A549 (cell line): ENCODE measurements around the gene TAS2R8. TPM values are rescaled to one million over a fixed set of nuclear protein-coding genes. Genes with fewer than 3 reads are reported as not detected.

Experiments used
- ATAC-seq, 2 experiments: fragments of 200-7000 bp in 1 of 2; fragments of >200 bp in 1 of 2; cut with Nextera tagmentation in 1 of 2; cut with Tn5 transposase in 1 of 2; 3 replicates each; pipeline versions ENCODE4 v1.8.0 to v1.9.1; 2018 to 2020; ENCODE audit warnings: mild to moderate bottlenecking in 1 of 2, moderate library complexity in 1 of 2
- CTCF ChIA-PET: fragments of 300-600 bp; sonication (Branson Sonifier 250); formaldehyde crosslinking; extraction: SDS; loops from one replicate; lab custom pipeline; 2021; ENCODE audit warnings: antibody characterized with exemption, inconsistent platforms; lab: Yijun Ruan, JAX
- POLR2A ChIA-PET: fragments of 350-600 bp; formaldehyde crosslinking; extraction: SDS; loops from one replicate; lab custom pipeline; 2021; ENCODE audit warnings: antibody characterized with exemption, inconsistent platforms; lab: Yijun Ruan, JAX
- DNase-seq, 2 experiments: peaks; one replicate each; pipeline versions ENCODE4 v3.0.0 to v3.0.0-alpha.2; 2011 to 2016; ENCODE audit warnings: low read depth in 1 of 2, low spot score in 1 of 2
- FAIRE-seq: peaks from 2 replicates; lab custom pipeline; 2011; peaks lifted over from hg19 to GRCh38; lab: Jason Lieb, UNC
- H3K27ac ChIP-seq, 2 experiments: fragments of >200 bp; sonication (Bioruptor Twin); formaldehyde crosslinking; 3 replicates each; pipeline ENCODE4 v1.5.1; 2016 to 2017
- H3K4me1 ChIP-seq: fragments of >200 bp; sonication (Bioruptor Twin); formaldehyde crosslinking; 3 replicates; pipeline ENCODE4 v1.6.1; 2016
- H3K4me2 ChIP-seq: fragments of >200 bp; sonication (Bioruptor Twin); formaldehyde crosslinking; 3 replicates; pipeline ENCODE4 v1.6.1; 2016
- H3K4me3 ChIP-seq: fragments of >200 bp; sonication (Bioruptor Twin); formaldehyde crosslinking; 3 replicates; pipeline ENCODE4 v1.5.1; 2016
- H3K9me3 ChIP-seq: fragments of >200 bp; sonication (Bioruptor Twin); formaldehyde crosslinking; 3 replicates; pipeline ENCODE4 v1.6.1; 2016
- CBX2 ChIP-seq: fragments of 200-600 bp; sonication (generic); IDR thresholded peaks from 2 replicates; pipeline ENCODE4 v1.6.1; 2016; ENCODE audit warnings: low read depth, mild to moderate bottlenecking, borderline replicate concordance
- CEBPB ChIP-seq, 2 experiments: fragments of >200 bp in 1 of 2; sonication (Bioruptor Twin) in 1 of 2; formaldehyde crosslinking in 1 of 2; IDR thresholded peaks; 2 replicates each; pipeline ENCODE4 v1.6.1; 2012 to 2016
- ESRRA ChIP-seq: fragments of 150-350 bp; IDR thresholded peaks from 2 replicates; pipeline ENCODE4 v1.6.1; 2014; ENCODE audit warnings: mild to moderate bottlenecking, low read length, borderline replicate concordance
- FOSB ChIP-seq: fragments of 250-450 bp; sonication (Bioruptor Pico); IDR thresholded peaks from 2 replicates; pipeline ENCODE4 v1.5.0; 2020; ENCODE audit warnings: mild to moderate bottlenecking, moderate library complexity
- FOXS1 ChIP-seq: fragments of 250-450 bp; sonication (Bioruptor Pico); IDR thresholded peaks from 2 replicates; pipeline ENCODE4 v1.5.0; 2020; ENCODE audit warnings: mild to moderate bottlenecking, moderate library complexity
- GATA3 ChIP-seq: IDR thresholded peaks from 2 replicates; pipeline ENCODE4 v1.6.1; 2012; ENCODE audit warnings: borderline replicate concordance
- HDAC2 ChIP-seq: fragments of 200-600 bp; sonication (generic); IDR thresholded peaks from 2 replicates; pipeline ENCODE4 v1.6.1; 2016
- HOXA7 ChIP-seq: fragments of 250-450 bp; sonication (Bioruptor Pico); IDR thresholded peaks from 2 replicates; pipeline ENCODE4 v1.5.0; 2020; ENCODE audit warnings: mild to moderate bottlenecking, moderate library complexity
- HOXB13 ChIP-seq: fragments of 250-450 bp; sonication (Bioruptor Pico); IDR thresholded peaks from 2 replicates; pipeline ENCODE4 v1.5.0; 2020; ENCODE audit warnings: low read depth, mild to moderate bottlenecking, moderate library complexity
- HOXB5 ChIP-seq: fragments of 250-450 bp; sonication (Bioruptor Pico); IDR thresholded peaks from 2 replicates; pipeline ENCODE4 v1.5.0; 2020; ENCODE audit warnings: mild to moderate bottlenecking, moderate library complexity
- JUNB ChIP-seq: fragments of >200 bp; sonication (Bioruptor Twin); formaldehyde crosslinking; IDR thresholded peaks from 2 replicates; pipeline ENCODE4 v1.6.1; 2016
- KDM1A ChIP-seq: fragments of 200-600 bp; sonication (generic); IDR thresholded peaks from 2 replicates; pipeline ENCODE4 v1.6.1; 2016; ENCODE audit warnings: low read depth, mild to moderate bottlenecking
- KDM5A ChIP-seq: fragments of 200-600 bp; sonication (generic); IDR thresholded peaks from 2 replicates; pipeline ENCODE4 v1.6.1; 2016; ENCODE audit warnings: antibody characterized with exemption, mild to moderate bottlenecking
- MAZ ChIP-seq: fragments of 150-350 bp; IDR thresholded peaks from 2 replicates; pipeline ENCODE4 v1.6.1; 2014; ENCODE audit warnings: antibody characterized with exemption, low read depth, low read length, borderline replicate concordance
- NFE2L2 ChIP-seq: fragments of 150-350 bp; conservative IDR thresholded peaks from 2 replicates; pipeline ENCODE4 v1.6.1; 2014; ENCODE audit warnings: low read length
- POLR2AphosphoS2 ChIP-seq: conservative IDR thresholded peaks from 2 replicates; pipeline ENCODE4 v1.6.1; 2012; ENCODE audit warnings: low read length, improper control_type of control experiment, inconsistent platforms
- RAD21 ChIP-seq, 2 experiments: fragments of >200 bp in 1 of 2; sonication (Bioruptor Twin) in 1 of 2; formaldehyde crosslinking in 1 of 2; IDR thresholded peaks in 1 of 2; conservative IDR thresholded peaks in 1 of 2; 2 replicates in 1 of 2; 3 replicates in 1 of 2; pipeline ENCODE4 v1.6.1; 2012 to 2018; ENCODE audit warnings: inconsistent platforms in 1 of 2
- SMC3 ChIP-seq: fragments of >200 bp; sonication (Bioruptor Twin); formaldehyde crosslinking; IDR thresholded peaks from 3 replicates; pipeline ENCODE4 v1.6.1; 2018; ENCODE audit warnings: inconsistent platforms
- ZC3H11A ChIP-seq: fragments of 450-650 bp; IDR thresholded peaks from 2 replicates; pipeline ENCODE4 v1.6.1; 2014; ENCODE audit warnings: antibody characterized with exemption, mild to moderate bottlenecking
- WGBS: methylation state at CpG from one replicate; pipeline ENCODE4 v1.1.6; 2017; ENCODE audit errors: missing lambda C conversion rate; 5-methylcytosine and 5-hydroxymethylcytosine counted together
- polyA plus RNA-seq, 4 experiments: library from polyadenylated mRNA; depleted of rRNA in 3 of 4; stranded (reverse); fragments of >200 nt; fragmentation: RNase III in 1 of 4; extraction: RNeasy Plus Mini Kit Qiagen cat#74134 plus additional on column Dnase treatment in 1 of 4; gene quantifications; 2 replicates in 3 of 4; 3 replicates in 1 of 4; pipeline ENCODE4 v1.2.3, GENCODE V29; 2011 to 2017
- TF ChIP-seq, protein P1 (sequence below): IDR thresholded peaks from 2 replicates; pipeline ENCODE4 v1.6.1; 2012
- TF ChIP-seq, protein P2 (sequence below): fragments of >200 bp; sonication (Bioruptor Twin); formaldehyde crosslinking; IDR thresholded peaks from 3 replicates; pipeline ENCODE4 v1.6.1; 2016
- TF ChIP-seq, protein P3 (sequence below): fragments of >200 bp; sonication (Bioruptor Twin); formaldehyde crosslinking; IDR thresholded peaks from 3 replicates; pipeline ENCODE4 v1.5.1; 2016
- TF ChIP-seq, protein P4 (sequence below): fragments of >200 bp; sonication (Bioruptor Twin); formaldehyde crosslinking; IDR thresholded peaks from 2 replicates; pipeline ENCODE4 v1.6.1; 2016
- TF ChIP-seq, protein P5 (sequence below): IDR thresholded peaks from 2 replicates; pipeline ENCODE4 v1.6.1; 2012

The TAS2R8 gene
- polyA plus RNA-seq, 2 of the 4 experiments (the other 2 are of a cell fraction): not detected

DNA sequence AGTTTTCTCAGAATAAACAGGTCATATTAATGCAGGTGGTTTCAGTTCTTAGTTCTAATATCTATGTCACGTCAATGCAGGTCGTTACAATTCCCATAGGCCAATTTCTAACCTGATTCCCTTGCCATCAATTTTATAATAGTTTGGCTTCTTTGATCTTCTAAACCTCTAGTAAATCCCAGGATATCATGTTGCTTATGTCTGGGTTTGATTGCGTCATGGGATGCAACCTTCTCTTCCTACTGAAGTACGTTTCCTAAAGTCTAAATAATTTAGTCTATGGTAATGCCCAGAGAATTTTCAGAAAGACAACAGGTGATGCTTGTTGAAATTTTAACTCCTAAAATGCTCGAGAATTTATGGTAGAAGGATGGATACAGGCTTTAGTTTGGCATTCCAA, 23.8 kb downstream of the TAS2R8 start:
- Histone ChIP-seq H3K27ac (no peak overlapping the region), H3K9me3 (no peaks in the 10 kb centered on the region), H3K4me2 (no peak overlapping the region), H3K4me1 (no peaks in the 10 kb centered on the region), H3K4me3 (no peak overlapping the region)
- ChIA-PET CTCF (interaction anchor here (1.1 kb wide), 1 partner anchor 12 kb away, joined by 6 read pairs; no protein-coding TSS in a partner anchor), POLR2A (no interaction called here)
- TF ChIP-seq CBX2: no peak
- 0 out of 4 replicates have a peak, but pooled peaks of 1 of the 2 experiments have one; percentile 4 for TF ChIP-seq CEBPB (IDR thresholded peaks at IDR 0.05)
- TF ChIP-seq FOSB (CRISPR knock-in tag): no peak
- TF ChIP-seq, protein P1, sequence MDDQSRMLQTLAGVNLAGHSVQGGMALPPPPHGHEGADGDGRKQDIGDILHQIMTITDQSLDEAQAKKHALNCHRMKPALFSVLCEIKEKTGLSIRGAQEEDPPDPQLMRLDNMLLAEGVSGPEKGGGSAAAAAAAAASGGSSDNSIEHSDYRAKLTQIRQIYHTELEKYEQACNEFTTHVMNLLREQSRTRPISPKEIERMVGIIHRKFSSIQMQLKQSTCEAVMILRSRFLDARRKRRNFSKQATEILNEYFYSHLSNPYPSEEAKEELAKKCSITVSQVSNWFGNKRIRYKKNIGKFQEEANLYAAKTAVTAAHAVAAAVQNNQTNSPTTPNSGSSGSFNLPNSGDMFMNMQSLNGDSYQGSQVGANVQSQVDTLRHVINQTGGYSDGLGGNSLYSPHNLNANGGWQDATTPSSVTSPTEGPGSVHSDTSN: no peak
- FAIRE-seq (no peak), ATAC-seq (no peak), DNase-seq (no peak)
- WGBS: 45% methylated on average over 5 of the region's 5 CpGs

DNA sequence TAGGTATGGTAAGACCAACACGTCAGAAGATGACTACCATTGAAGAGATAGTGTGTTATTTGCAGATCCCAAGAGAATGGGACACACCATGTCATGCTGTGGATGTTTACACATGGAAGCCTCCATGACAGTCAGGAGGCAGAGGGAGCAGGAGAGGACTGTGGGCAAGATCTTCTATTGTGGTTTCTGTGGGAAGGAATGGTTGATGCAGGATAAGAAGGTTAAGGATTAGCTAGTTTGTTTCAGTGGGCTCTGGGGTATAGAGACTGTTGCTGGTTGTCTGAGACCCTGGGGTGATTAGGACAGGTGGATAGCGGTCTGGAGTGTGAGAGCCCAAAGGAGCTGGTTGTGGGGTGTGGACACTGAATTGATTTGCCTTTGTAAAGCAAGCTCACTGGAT, 28.0 kb downstream of the TAS2R8 start:
- ATAC-seq (no peak), FAIRE-seq (no peak), DNase-seq (no peak)
- Histone ChIP-seq H3K4me2 (no peak overlapping the region), H3K4me3 (no peak overlapping the region), H3K27ac (no peak overlapping the region), H3K9me3 (no peaks in the 10 kb centered on the region), H3K4me1 (no peaks in the 10 kb centered on the region)
- ChIA-PET POLR2A (no interaction called here), CTCF (interaction anchor here (1.3 to 2.1 kb wide), 2 partner anchors 9 to 708 kb away, joined by 8 to 16 read pairs; no protein-coding TSS in a partner anchor)
- WGBS: 42% methylated on average over 2 of the region's 2 CpGs
- TF ChIP-seq KDM1A: no peak
- TF ChIP-seq, protein P2, sequence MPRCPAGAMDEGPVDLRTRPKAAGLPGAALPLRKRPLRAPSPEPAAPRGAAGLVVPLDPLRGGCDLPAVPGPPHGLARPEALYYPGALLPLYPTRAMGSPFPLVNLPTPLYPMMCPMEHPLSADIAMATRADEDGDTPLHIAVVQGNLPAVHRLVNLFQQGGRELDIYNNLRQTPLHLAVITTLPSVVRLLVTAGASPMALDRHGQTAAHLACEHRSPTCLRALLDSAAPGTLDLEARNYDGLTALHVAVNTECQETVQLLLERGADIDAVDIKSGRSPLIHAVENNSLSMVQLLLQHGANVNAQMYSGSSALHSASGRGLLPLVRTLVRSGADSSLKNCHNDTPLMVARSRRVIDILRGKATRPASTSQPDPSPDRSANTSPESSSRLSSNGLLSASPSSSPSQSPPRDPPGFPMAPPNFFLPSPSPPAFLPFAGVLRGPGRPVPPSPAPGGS: no peak
- TF ChIP-seq, all 56 proteins: peak for 0

DNA sequence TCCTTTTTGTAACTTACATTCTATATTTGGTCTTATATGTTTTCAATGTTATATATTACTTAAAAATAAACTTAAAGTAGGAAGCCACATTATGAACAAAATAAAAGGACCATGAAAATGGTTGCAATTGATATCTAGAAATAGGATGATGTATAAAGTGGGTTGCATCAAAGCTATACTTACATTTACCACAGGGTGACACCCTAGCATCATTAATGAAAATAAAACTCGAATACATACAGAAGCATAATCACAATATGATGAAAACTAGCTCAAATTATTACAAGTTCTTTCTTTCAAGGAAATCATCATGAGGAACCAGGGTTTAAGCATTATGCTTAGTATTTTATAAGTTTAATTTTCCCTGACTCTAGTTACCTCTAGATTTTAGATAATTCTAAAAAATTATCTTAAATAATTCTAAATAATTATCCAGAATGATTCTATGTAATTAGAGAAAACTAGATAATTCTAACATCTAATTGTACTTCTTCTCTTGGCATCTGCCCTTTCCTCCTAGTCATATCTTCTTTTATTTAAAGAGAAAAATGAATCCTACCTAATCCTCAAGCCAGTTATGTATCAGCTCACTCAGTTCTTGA, 35.9 kb downstream of the TAS2R8 start:
- FAIRE-seq: peak; percentile 87
- POLR2A ChIA-PET: interaction anchor here (1.7 kb wide), 1 partner anchor 400 kb away, joined by 5 read pairs; the partner anchor contains the start of gene SMIM10L1

More for the DNA sequence above, 35.9 kb downstream of the TAS2R8 start:
- peak; percentile 15 to 44 for DNase-seq
- Histone ChIP-seq H3K4me3 (no peak overlapping the region), H3K27ac (no peak overlapping the region), H3K4me2 (no peak overlapping the region), H3K9me3 (no peaks in the 10 kb centered on the region), H3K4me1 (no peaks in the 10 kb centered on the region)
- ATAC-seq: peak; percentile 68 to 69; a peak in 3 of 6 replicates
- 2% methylated on average over 1 of the region's 1 CpG for WGBS
- TF ChIP-seq KDM5A (no peak), NFE2L2 (no peak), HDAC2 (no peak), HOXB5 (CRISPR knock-in tag) (no peak), GATA3 (no peak), KDM1A (no peak), FOXS1 (no peak), ESRRA (no peak), RAD21 (conservative IDR thresholded peaks at IDR 0.05 in 1 of 2, IDR thresholded peaks at IDR 0.05 in 1 of 2) (peak; percentile 87 to 89), POLR2AphosphoS2 (no peak), HOXB13 (CRISPR knock-in tag) (no peak), MAZ (no peak), ZC3H11A (no peak), SMC3 (peak; percentile 90), JUNB (no peak), HOXA7 (no peak)
- TF ChIP-seq, protein P3, sequence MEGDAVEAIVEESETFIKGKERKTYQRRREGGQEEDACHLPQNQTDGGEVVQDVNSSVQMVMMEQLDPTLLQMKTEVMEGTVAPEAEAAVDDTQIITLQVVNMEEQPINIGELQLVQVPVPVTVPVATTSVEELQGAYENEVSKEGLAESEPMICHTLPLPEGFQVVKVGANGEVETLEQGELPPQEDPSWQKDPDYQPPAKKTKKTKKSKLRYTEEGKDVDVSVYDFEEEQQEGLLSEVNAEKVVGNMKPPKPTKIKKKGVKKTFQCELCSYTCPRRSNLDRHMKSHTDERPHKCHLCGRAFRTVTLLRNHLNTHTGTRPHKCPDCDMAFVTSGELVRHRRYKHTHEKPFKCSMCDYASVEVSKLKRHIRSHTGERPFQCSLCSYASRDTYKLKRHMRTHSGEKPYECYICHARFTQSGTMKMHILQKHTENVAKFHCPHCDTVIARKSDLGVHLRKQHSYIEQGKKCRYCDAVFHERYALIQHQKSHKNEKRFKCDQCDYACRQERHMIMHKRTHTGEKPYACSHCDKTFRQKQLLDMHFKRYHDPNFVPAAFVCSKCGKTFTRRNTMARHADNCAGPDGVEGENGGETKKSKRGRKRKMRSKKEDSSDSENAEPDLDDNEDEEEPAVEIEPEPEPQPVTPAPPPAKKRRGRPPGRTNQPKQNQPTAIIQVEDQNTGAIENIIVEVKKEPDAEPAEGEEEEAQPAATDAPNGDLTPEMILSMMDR: peak; percentile 79
- TF ChIP-seq, protein P4, sequence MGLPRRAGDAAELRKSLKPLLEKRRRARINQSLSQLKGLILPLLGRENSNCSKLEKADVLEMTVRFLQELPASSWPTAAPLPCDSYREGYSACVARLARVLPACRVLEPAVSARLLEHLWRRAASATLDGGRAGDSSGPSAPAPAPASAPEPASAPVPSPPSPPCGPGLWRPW: no peak
- TF ChIP-seq, protein P5, sequence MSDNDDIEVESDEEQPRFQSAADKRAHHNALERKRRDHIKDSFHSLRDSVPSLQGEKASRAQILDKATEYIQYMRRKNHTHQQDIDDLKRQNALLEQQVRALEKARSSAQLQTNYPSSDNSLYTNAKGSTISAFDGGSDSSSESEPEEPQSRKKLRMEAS: no peak
- CTCF ChIA-PET: interaction anchor here (0.6 to 8.6 kb wide), 21 partner anchors 8 to 1603 kb away, joined by 3 to 131 read pairs (median 4); partner anchors contain the start of gene YBX3
